ENCODE results near the gene SOS1. TPM values are rescaled to one million over a fixed set of nuclear protein-coding genes. Genes with fewer than 3 reads are reported as not detected.

SOS1 gene
- total RNA-seq, 4 donors from 2014 or later = 67.2 to 72.4 (median 71.0) TPM

DNA sequence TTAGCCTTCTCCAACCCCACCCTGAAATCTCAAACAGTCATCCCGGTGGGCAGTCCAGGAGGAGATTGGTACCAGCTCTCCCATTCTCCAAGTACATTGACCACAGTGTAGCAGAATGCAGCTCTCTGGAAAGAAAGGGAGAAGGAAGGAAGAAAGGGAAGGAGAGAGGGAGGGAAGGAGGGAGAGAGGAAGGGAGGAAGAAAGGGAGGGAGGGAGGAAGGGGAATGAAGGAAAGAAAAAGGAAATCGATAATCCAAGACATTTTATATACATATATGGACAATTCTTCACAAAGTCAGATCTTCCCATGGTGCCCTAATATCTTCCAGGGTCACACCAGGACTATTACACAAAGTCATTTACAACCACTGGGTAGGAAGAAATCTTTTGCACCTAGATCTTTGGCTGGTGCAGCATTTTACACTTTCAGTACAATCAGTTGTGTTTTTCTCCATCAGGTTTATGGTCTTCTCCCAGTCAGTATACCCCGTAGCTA, 172.4 kb downstream of the SOS1 start:
- TF ChIP-seq CTCF (IDR thresholded peaks at IDR 0.05; ENCODE audit: low read depth) = no peak

GRCh38 chr2:38947241-38948239, 173.3 kb downstream of the SOS1 start:
- TF ChIP-seq CTCF (IDR thresholded peaks at IDR 0.05; ENCODE audit: low read depth) = no peak

DNA sequence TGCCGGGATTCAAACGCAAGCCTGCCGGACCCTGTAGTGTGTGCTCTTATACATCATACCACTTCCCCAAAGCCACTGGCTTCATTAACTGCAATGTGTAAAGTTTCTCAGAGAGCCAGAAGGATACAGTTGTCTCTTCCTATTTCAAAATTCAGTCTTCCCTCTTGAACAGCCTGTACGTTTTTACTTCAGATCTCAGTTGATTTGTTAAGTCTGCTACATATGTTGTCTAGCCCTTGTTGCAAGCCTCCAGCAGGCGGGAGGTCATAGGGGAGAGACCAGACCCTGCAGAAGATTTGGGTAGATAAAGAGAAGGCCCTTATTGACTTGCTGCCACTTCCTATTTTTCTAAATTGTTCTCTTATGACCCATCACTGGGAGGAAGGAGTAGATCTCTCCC, 174.9 kb downstream of the SOS1 start:
- TF ChIP-seq CTCF (IDR thresholded peaks at IDR 0.05; ENCODE audit: low read depth) = no peak

DNA sequence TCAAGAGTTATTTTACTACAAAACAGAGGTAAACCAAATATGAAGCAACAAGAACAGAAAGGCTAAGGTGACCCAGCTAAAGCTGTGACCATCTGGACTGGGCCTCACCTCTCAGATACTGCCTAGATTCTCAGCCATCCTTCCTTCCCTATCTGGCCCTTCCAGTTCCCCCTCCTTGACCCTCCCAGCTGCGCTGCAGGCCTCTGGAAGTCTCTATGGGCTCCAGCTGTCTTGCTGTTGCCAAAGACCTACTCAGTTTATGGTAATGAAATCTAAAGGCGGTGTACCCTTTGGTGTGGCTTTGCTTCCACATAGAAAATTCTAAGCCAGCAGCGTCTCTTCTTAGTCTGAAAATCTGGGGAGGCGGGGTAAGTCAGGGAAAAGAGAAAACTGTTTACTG, 175.5 kb downstream of the SOS1 start:
- no peak for TF ChIP-seq CTCF (IDR thresholded peaks at IDR 0.05; ENCODE audit: low read depth)

- no peak for TF ChIP-seq CTCF (IDR thresholded peaks at IDR 0.05; ENCODE audit: low read depth)
Observed at GRCh38 chr2:38943784-38944183, 177.1 kb downstream of the SOS1 start.

- TF ChIP-seq CTCF (IDR thresholded peaks at IDR 0.05; ENCODE audit: low read depth) = no peak
Observed at GRCh38 chr2:38940746-38941145, 180.1 kb downstream of the SOS1 start.

- TF ChIP-seq CTCF (IDR thresholded peaks at IDR 0.05; ENCODE audit: low read depth) = no peak
Observed at GRCh38 chr2:38937548-38937947, 183.3 kb downstream of the SOS1 start.

Measured in subcutaneous adipose tissue (tissue), 4 donors.